HG02763 (cell line): ENCODE data around the gene PBX1.

Source experiments
- ATAC-seq: cut with Tn5 transposase; IDR thresholded peaks from one replicate; pipeline ENCODE4 v1.9.1; 2021; ENCODE audit warnings: mild to moderate bottlenecking, moderate library complexity; ENCODE audit not compliant: unreplicated experiment

Gene PBX1

GRCh38 chr1:164563721-164564360, 4.9 kb downstream of the PBX1 start:
- no peak for ATAC-seq

- ATAC-seq = no peak
Measured at GRCh38 chr1:164564378-164564777, 5.4 kb downstream of the PBX1 start.

DNA sequence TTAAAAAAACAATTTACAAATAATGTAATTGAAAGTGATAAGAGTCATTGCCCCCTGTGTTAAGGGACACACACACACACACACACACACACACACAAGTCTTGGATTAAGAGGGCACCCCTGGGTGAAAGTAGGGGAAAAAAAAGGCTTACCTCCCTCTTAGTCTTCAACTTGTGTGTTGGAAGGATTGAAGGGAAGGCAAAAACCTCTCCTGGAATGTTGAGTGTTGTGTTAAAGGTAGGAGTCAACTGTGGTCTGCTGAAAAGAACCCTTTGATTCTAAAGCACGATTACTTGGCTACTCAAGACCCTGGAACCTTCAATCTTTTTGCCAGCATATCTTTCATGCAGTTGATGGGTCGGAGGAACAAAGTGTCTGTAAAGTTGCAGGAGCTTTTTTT, 6.4 kb downstream of the PBX1 start:
- ATAC-seq = no peak

DNA sequence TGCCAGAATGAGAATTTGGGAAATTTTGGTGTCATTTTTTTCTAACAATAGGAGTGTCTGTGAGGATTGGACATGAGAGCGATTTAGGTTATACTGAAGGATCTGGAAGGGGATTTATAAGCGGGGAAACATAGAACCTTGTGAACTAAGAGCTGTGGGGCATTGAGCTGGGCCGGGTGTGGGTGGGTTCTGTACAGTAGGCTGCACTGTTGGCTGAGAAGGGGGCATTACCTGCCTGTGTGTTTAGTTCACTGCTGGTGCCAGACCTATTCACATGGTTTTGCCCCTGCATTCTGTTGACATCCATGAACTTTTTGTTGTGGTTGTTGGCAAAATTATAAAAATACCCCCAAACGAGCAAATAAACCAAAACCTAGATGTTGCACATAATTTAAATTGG, 8.8 kb downstream of the PBX1 start:
- ATAC-seq = no peak

GRCh38 chr1:164569241-164569640, 10.3 kb downstream of the PBX1 start:
- ATAC-seq = no peak

GRCh38 chr1:164569866-164570265, 10.9 kb downstream of the PBX1 start:
- ATAC-seq = no peak

DNA sequence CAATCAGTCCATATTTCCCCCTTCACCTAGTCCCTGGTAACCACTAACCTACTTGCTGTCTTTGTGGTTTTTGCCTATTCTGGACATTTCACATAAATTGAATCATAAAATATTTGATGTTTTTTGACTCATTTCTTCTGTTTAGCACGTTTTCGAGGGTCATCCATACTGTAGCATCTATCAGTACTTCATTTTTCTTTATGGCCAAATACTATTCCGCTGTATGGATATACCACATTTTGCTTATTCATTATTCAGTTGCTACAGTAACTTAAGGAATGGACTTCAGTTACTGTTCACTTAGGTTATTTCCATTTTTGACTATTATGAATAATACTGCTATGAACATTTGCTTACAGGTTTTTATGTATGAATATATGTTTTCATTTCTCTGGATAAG, 12.3 kb downstream of the PBX1 start:
- ATAC-seq = no peak

DNA sequence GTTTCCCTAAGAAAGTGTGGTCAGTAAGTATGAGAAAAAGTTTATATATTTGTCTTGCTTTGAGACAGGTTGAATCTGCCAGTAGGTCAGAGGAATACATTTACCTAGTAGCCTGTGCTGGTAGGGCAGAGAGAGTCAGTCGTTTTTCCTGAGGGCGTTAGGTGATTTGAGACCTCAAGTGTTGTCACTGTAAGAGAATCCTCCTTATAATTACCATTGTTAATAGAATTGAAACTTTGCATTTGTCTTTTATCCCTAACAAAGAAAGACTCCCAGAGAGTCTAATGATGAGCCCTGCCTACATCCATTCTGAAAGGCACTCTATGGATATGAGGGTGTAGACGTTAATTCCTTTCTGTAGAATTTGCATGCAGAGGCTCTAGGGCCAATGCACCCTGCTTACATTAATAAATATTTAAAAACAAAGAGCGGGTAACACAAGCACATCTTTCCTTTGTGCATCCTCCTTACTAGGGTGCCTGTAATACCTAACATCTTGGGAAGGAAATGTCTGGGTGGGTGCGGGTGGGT, 16.4 kb downstream of the PBX1 start:
- no peak for ATAC-seq

- ATAC-seq = no peak
Measured at GRCh38 chr1:164576291-164577271, 17.6 kb downstream of the PBX1 start.

DNA sequence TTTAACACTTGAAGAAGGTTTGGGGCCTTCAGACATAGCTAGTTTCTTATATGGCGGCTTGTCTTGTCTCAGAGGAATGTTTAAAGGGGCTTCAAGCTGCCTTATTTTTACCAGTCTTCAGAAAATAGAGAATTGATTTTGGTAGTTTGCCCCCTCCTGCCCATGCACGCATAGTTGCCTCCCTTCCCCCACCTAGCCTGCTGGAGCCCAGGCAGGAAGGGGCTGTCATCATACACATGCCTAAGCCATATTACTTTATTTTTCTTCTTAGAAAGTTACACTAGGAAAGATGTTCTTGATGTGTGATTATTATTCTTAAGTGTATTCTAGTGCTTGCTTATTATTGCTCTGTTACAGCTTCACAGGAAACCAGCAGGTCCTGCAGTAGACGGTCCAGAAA, 18.3 kb downstream of the PBX1 start:
- no peak for ATAC-seq

GRCh38 chr1:164578479-164579200, 19.7 kb downstream of the PBX1 start:
- no peak for ATAC-seq

DNA sequence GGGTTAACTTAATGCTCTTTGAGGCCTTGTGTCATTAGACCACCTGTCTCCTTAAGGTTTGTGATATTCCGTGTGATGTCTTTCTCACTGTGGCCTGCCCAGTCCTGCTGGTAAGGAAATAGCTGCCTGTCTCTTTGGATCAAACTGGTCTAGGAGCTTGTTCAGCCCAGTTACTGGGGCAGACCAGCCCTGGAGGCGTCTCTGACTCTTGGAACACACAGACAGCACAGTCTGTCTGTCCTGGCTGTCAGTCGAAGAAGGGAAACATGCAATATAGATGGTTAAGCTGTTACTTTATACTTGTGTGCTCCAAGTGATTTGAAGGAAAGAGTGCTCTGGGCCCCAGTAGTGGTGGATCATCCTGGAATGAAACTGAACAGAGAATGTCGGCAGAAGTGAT, 20.4 kb downstream of the PBX1 start:
- no peak for ATAC-seq

- no peak for ATAC-seq
Measured at GRCh38 chr1:164581762-164582161, 22.8 kb downstream of the PBX1 start.

- no peak for ATAC-seq
Measured at GRCh38 chr1:164583196-164583595, 24.2 kb downstream of the PBX1 start.

DNA sequence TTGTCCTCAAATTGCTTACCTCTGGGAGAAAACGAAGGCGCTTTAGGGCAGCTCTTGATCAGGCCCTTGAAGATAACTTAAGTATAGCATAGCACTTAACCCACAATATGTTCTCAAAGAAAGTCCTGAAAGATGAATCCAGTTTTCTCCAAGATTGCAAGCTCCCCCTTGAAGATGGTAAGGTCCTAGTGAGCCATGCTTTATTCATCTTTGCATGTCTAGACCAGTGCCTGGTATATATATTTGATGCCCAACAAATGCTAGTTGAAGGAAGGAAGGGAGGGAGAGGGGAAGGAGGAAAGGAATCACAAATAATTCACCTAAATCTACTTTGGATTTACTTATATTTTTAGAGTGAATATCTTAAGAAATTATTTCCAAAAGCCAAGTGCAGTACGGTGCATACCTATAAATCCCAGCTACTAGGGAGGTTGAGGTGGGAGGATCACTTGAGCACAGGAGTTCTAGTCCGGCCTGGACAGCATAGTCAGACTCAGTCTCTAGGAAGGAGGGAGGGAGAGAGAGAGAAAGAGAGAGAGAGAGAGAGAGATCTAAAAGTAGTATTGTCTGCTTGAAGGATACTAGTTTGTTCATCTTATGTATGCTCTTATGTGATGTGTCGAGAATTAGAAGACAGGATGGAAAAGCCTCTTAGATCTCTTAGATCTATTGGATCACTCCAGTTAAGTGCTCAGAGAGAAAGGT, 25.0 kb downstream of the PBX1 start:
- no peak for ATAC-seq

DNA sequence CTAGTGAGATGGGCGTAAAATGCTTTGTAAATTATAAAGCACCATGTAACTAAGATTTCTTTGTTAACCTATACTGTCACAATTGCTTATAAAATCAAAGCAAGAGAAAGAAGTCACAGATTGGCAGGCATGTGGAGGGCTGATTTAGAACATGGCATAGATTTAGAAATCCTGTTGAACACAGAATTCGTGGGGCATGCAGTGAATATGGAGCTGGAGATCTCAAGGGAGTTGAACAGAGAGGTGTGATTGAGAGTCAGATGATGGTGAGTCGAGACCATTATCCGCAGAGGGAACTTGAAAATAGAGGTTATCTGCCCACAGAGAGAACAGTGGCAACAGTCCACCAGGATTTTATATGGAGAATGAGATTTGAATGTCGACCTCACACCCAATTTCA, 27.6 kb downstream of the PBX1 start:
- ATAC-seq = no peak

DNA sequence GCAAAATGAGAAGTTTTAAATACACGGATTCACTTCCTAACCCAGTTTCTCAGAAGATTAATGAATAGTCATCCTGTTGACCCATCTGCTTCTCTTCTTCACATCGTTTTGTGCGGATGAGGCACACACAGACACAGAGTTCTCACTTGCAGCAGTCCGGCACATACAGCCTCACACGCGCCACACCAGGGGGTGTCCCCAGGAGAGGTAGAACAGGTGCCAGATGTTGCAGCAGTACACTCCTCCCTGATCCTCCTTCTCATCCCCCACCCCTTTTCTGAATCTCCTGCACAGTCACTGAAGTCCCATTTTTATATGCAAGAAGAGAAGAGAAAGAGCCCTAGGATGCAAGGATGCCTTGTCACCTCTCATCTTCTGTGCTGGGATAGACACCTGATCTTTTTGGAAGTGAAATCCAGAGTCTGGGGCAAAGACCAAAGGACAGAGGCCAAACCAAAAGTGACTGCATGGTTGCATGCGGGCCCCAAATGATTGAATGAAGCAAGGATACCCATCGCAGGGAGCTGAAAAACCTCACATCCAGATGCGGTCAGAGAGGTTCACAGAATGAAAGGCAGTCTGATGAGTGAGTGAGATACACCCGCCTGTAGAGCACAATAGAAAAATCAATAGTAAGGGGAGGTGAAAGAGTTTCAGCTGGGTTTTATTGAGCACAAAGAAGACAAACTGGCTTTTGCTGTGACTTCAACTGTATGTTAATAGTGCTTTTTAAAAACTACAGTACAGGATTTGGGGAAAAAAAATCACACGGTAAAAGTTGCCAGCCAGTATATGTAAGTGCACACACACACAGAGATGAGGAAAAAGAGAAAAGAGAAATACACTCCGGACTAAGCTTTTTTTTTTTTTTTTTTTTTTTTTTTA, 28.9 kb downstream of the PBX1 start:
- ATAC-seq = no peak

DNA sequence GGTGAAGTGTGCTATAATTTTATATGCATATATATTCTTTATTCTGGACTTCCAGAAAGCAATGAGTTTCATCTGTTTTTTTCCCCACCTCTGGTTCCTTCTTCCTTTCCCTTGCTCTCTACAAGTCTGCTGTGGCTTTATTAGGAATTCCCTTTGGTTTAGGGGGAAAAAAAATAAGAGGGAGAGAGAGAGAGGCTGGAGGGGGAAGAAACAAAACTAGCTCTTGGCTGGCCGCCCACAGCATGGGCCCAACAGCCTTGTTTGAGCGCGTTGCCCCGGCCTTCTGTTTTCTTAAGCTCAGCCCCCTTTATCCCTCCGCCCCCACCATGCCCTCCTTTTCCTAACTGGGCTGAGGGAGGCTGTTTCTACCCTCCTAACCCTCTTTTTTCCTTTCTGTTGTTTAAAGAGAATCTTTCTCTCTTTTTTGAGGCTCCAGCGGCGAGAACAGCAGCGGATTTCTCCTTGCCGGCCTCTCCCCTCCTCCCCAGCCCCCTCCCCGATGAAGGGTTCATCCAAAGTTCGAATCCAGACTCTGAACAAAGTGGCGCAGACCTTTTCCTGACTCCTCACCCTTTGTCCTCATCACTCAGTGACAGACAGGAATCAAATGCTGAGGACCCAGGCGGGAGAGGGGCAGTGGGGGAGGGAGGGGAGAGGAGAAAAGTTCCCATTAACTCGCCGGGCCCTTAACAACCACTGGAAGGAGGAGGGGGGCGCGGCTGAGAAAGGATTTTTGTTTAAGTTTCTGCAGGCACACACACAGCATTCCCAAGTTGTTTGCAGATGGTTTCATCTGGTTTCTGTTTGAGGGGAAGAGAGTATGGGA, 29.7 kb downstream of the PBX1 start:
- no peak for ATAC-seq

DNA sequence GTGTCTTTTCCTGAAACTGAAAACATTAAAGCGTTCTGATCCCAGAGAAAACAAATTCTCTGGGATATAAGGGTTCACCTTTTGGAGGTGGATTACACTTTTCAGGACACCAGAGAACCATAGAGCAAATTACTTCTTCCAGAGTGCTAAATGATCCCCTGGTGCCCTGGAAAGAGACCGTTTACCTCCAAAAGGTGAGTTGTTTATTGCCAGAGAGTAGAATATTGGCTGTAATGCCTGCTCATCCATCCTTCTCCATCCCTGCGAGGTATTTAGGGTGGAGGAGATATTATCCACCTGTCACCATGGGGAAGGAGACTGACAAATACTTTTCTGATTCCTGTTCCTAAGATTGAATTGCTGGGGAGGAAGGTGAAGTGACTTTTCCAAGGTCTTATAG, 30.4 kb downstream of the PBX1 start:
- no peak for ATAC-seq
